ENCODE data around the gene EEF1AKMT1. TPM values are rescaled to one million over a fixed set of nuclear protein-coding genes. Genes with fewer than 3 reads are reported as not detected.
"Not testable (repeated sequence)": the region's sequence is repeated elsewhere in the genome, so short reads cannot be mapped to it uniquely, and the experiment has no call there.

The EEF1AKMT1 gene
- polyA plus RNA-seq, 3 donors from 2014 or later, result 8.1 to 14.3 (median 10.8) TPM

DNA sequence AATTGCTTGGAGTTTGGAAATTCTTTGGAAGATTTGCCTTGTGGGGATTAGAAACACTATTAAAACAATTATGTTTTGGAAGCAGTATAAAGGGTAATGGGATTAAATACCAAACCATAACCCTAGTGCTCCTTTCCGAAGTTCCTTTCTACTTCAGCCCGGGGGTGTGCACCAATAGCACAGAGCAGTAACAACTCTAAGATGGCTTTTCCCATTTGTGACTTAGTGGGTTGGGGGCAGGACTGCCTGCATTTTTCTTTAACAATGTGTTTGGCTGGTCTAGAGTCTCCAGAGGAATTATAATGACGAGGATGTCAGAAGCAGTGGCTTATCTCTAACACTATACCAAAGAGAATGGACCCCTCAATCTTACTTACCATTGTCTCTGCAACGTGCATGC is 82.1 kb downstream of the EEF1AKMT1 start:
- peaks cover 8 to 16% of the 10 kb centered on the region in 2 donors for H3K4me1 Mint-ChIP-seq
- no peaks in the 10 kb centered on the region for H3K27me3 Mint-ChIP-seq (ENCODE audit: low read depth in 3 of 3)
- no peak overlapping the region for H3K4me3 Mint-ChIP-seq
- peaks cover 0 to 7% (median 3%) of the 10 kb centered on the region in 3 donors for H3K36me3 Mint-ChIP-seq
- H3K27ac Mint-ChIP-seq, result no peak overlapping the region
- DNase-seq, result no peak
- H3K9me3 Mint-ChIP-seq, result no peaks in the 10 kb centered on the region

DNA sequence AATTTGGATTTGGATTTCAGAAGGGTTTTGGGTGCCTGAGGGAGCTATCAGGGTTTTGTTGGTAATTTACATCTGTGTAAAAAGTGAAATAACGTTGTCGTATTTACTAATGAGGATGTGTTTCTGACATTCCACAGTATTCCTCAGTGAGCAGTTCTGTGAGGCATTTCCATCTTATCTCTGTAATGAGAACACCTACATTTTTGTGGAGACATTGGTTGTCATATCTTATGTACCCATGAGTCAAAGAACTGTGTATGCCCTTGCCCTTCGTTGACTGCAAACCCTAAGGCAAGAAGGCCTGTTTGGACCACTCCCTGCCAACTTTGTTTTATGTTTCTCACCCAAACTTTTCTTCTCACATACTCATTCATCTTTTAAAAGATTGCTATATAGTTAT is 84.5 kb downstream of the EEF1AKMT1 start:
- Mint-ChIP-seq H3K4me3 (no peak overlapping the region), H3K4me1 (peaks cover 7 to 16% of the 10 kb centered on the region in 2 donors), H3K36me3 (peaks cover 0 to 10% (median 3%) of the 10 kb centered on the region in 3 donors), H3K27ac (peak overlapping the region in 1 of 6 donors; percentile 47), H3K27me3 (ENCODE audit: low read depth in 3 of 3) (no peaks in the 10 kb centered on the region), H3K9me3 (no peaks in the 10 kb centered on the region)
- DNase-seq, result no peak

DNA sequence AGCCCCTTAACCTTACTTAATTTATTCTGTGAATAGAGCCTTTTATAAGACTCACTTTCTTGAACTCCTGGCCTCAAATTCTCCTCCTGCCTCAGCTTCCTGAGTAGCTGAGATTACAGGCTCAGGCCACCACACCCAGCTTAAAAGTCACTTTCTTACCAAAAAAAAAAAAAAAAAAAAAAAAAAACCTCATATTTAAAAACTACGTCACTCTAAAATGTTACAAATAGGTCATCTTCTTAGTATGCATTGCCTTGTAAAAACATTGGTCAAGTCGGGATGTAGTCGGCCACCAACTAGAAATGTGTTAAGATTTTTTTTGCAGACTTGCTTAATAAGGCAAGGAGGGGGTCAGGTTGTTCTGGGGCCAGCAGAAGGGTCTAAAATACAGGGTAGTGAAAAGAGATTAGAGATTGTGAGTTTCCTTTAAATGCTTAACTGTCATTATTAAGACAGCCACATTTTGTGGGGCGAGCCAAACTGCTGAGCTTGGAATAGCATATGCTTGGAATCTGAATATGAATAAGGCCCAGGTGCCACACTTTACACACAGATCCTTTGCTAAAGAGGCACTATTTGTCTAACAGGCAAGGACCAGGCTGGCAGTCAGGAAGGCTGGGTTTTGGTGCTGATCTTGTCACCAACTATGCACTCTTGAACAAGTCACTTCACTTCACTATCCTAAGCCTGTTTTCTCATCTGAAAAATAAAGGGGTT is 86.7 kb downstream of the EEF1AKMT1 start:
- H3K4me3 Mint-ChIP-seq, result peak overlapping the region in 1 of 5 donors; percentile 32
- peak in 1 of 3 donors; percentile 35 for DNase-seq
- H3K4me1 Mint-ChIP-seq, result peaks cover 7 to 16% of the 10 kb centered on the region in 2 donors
- H3K36me3 Mint-ChIP-seq, result peaks cover 0 to 16% (median 3%) of the 10 kb centered on the region in 3 donors
- H3K9me3 Mint-ChIP-seq, result no peaks in the 10 kb centered on the region
- peak overlapping the region in 4 of 6 donors; percentile 34 to 70 (median 38) for H3K27ac Mint-ChIP-seq
- H3K27me3 Mint-ChIP-seq (ENCODE audit: low read depth in 3 of 3), result no peaks in the 10 kb centered on the region

DNA sequence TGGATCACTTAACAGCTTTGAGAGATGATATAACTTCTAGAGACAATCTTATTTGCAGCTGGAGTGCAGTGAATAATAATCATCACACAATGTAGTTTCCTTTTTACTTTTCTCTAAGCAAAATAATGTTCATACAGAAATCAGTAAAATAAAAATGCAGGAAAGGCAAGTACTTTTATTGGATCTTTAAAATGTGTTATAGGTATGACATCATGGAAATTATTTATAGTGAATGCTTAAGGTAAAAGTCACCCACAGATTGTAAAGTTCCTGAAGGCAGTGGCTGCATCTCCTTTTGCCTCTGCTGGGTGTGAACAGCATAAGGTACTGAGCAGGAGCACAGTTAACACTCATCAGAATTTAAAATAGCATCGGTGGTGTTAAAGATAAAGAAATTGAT is 87.6 kb downstream of the EEF1AKMT1 start:
- Mint-ChIP-seq H3K4me3 (no peak overlapping the region), H3K9me3 (no peaks in the 10 kb centered on the region), H3K27me3 (ENCODE audit: low read depth in 3 of 3) (no peaks in the 10 kb centered on the region), H3K4me1 (peaks cover 7 to 16% of the 10 kb centered on the region in 2 donors), H3K27ac (peak overlapping the region in 1 of 6 donors; percentile 2), H3K36me3 (peaks cover 0 to 16% (median 3%) of the 10 kb centered on the region in 3 donors)
- no peak for DNase-seq

DNA sequence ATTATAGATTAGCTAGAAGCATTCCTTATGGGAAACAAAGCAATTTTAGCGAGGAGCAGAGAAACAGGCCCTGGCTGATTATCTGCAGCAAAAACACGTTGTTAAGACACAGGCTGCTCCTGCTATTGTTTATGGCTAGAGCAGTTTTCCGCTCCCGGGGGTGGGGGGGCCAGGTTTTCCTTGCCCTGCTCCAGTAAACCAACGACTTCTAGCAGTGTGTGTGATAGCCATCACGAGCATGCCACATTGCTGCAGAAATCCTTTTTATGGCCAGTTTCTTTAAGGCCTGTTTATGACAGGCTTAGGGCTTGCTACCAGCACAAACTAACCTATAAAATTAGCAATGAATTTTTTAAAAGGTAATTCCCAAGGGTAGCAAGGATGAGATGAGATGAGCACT is 88.7 kb downstream of the EEF1AKMT1 start:
- peaks cover 7 to 16% of the 10 kb centered on the region in 2 donors for H3K4me1 Mint-ChIP-seq
- DNase-seq, result no peak
- H3K4me3 Mint-ChIP-seq, result no peak overlapping the region
- no peaks in the 10 kb centered on the region for H3K9me3 Mint-ChIP-seq
- peaks cover 0 to 15% (median 0%) of the 10 kb centered on the region in 3 donors for H3K36me3 Mint-ChIP-seq
- no peaks in the 10 kb centered on the region for H3K27me3 Mint-ChIP-seq (ENCODE audit: low read depth in 3 of 3)
- no peak overlapping the region for H3K27ac Mint-ChIP-seq

DNA sequence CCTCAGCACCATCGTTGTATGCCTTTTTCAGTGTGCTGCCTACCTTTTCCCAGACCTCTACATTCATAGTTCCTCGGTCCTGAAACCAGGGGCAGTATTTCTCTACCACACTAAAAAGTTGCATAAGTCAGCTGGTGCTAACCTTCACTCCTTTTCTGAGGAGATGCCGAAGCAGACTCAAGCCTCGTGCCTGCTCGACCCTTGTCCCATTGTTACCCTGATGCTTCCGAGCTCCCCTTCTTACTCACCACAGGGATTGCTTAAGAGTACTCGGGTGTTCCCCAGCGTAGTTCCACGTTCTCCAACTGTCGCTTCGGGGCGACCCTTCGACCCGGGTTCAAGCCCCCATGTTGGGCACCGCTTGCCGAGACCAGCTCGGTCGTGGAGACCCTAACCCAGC is 89.2 kb downstream of the EEF1AKMT1 start:
- H3K36me3 Mint-ChIP-seq, result peaks cover 0 to 12% (median 0%) of the 10 kb centered on the region in 3 donors
- H3K4me1 Mint-ChIP-seq, result peaks cover 7 to 16% of the 10 kb centered on the region in 2 donors
- no peaks in the 10 kb centered on the region for H3K9me3 Mint-ChIP-seq
- no peak overlapping the region for H3K27ac Mint-ChIP-seq
- H3K27me3 Mint-ChIP-seq (ENCODE audit: low read depth in 3 of 3), result no peaks in the 10 kb centered on the region
- no peak overlapping the region for H3K4me3 Mint-ChIP-seq
- no peak for DNase-seq

DNA sequence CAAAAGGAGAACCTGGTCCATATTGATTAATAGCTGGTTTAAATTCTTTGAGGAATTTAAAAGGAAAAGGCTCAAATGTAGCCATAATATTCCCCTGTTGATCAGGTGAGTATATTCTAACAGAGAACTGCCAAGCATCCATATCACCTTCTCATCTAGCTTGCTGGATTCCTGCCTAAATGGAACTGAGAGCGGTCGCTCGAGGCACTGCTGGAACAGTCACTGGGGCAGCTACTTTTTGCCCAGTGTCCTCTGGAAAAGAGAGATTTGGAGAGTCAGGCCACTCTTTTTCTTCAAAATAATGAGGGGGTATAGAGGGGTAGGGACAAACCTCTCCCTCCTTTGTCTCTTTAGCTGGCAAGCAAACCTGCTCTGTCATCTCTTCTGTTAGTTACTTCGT is 89.7 kb downstream of the EEF1AKMT1 start:
- Mint-ChIP-seq H3K9me3 (no peaks in the 10 kb centered on the region), H3K4me3 (no peak overlapping the region), H3K27ac (no peak overlapping the region), H3K36me3 (peaks cover 0 to 12% (median 0%) of the 10 kb centered on the region in 3 donors), H3K27me3 (ENCODE audit: low read depth in 3 of 3) (no peaks in the 10 kb centered on the region), H3K4me1 (peaks cover 7 to 16% of the 10 kb centered on the region in 2 donors)
- DNase-seq, result no peak

DNA sequence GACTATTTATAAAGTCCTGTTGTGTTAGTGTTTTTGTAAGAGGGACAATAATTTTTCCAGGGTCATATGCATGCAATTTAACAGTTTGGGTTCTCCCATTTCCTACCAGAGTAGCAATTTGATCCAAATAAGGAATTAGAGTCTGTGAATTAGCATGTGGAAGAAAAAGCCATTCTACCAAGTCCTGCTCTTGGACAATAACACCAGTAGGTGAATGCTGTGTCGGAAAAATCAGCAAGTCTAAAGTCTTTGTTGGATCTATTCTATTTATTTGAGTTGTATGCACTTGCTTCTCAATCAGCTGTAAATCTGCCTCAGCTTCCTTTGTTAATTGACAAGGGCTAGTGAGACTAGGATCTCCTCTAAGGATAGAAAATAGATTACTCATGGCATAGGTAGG is 91.7 kb downstream of the EEF1AKMT1 start:
- H3K27ac Mint-ChIP-seq, result no peak overlapping the region
- no peak overlapping the region for H3K4me3 Mint-ChIP-seq
- peaks cover 6 to 13% of the 10 kb centered on the region in 2 donors for H3K4me1 Mint-ChIP-seq
- no peak for DNase-seq
- H3K36me3 Mint-ChIP-seq, result peaks cover 0 to 11% (median 0%) of the 10 kb centered on the region in 3 donors
- no peaks in the 10 kb centered on the region for H3K27me3 Mint-ChIP-seq (ENCODE audit: low read depth in 3 of 3)
- no peaks in the 10 kb centered on the region for H3K9me3 Mint-ChIP-seq

DNA sequence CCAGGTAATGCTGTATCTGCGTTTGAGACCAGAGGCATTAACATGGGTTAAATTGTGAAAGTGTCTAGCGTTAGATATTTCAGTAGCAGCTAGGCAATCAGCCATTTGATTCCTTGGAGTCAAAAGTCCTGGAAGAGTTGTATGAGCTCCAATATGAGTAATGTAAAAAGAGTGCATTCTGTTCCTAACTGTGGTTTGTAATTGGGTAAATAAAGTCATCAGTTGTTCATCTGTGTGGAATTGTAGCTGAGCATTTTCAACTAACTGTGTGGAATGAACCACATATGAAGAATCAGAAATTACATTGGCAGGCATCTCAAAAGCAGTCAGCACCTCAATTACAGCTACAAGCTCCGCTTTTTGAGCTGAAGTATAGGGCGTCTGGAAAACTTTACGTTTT is 92.3 kb downstream of the EEF1AKMT1 start:
- not testable (repeated sequence) for H3K27ac Mint-ChIP-seq; H3K4me1 Mint-ChIP-seq; H3K4me3 Mint-ChIP-seq; DNase-seq; H3K27me3 Mint-ChIP-seq (ENCODE audit: low read depth in 3 of 3); H3K9me3 Mint-ChIP-seq
- H3K36me3 Mint-ChIP-seq, result peaks cover 0 to 15% (median 0%) of the 10 kb centered on the region in 3 donors

DNA sequence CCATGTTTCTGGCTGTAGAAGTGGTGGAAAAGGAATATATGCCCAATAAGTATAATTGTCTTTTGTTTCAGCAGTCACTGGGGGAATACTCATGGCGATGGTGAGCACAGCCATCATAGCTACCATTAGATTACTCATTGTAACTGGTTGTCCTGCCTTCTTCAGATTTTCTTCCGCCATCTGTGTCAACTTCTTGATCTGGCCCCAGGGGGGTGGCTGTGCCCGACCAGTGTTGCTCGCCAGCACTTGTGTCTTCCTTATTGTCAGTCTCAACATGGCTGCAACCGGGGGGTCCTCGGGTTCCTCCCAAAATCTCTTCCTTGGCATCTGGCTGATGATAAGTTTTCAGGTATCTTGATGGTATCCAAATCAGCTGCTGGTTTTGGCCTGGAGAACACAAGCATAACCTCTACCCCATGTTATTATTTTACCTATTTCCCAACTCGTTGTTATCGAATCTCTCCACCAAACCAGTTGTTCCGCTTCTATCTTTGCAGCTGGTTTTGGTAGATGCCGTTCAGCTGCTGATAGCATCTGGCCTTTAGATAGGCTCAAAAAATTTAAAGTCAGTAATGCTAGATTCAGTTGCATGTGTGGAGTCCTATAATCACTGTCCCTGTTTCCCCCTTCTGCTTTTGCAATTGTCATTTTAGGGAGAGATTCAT is 93.2 kb downstream of the EEF1AKMT1 start:
- no peaks in the 10 kb centered on the region for H3K9me3 Mint-ChIP-seq
- H3K27ac Mint-ChIP-seq, result no peak overlapping the region
- DNase-seq, result no peak
- no peaks in the 10 kb centered on the region for H3K4me1 Mint-ChIP-seq
- H3K4me3 Mint-ChIP-seq, result no peak overlapping the region
- no peaks in the 10 kb centered on the region for H3K27me3 Mint-ChIP-seq (ENCODE audit: low read depth in 3 of 3)
- peaks cover 0 to 18% (median 4%) of the 10 kb centered on the region in 3 donors for H3K36me3 Mint-ChIP-seq

DNA sequence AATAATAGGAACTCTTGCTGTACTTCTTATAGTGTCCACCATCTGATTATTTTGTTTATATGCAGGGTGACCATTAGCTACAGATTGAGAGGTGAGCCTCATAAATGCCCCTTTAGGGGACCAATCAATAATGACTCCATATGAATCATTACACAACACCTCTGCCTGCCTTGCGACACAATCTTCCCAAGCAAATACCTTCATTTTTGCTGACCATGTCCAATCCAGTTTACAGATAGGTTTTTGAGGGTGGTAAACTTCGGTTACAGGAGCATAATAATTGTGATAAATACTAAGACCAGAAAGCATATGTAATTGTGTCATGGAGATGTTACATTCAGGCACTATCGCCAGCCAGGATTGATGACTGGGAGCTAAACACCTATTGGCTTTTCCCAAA is 93.9 kb downstream of the EEF1AKMT1 start:
- H3K4me1 Mint-ChIP-seq, result no peaks in the 10 kb centered on the region
- no peak for DNase-seq
- no peak overlapping the region for H3K27ac Mint-ChIP-seq
- no peaks in the 10 kb centered on the region for H3K27me3 Mint-ChIP-seq (ENCODE audit: low read depth in 3 of 3)
- no peak overlapping the region for H3K4me3 Mint-ChIP-seq
- no peaks in the 10 kb centered on the region for H3K9me3 Mint-ChIP-seq
- H3K36me3 Mint-ChIP-seq, result peaks cover 0 to 18% (median 4%) of the 10 kb centered on the region in 3 donors

Other genes with a start within 250 kb of the EEF1AKMT1 start
- gene CRYL1, start 248.1 kb downstream of the EEF1AKMT1 start, polyA plus RNA-seq, result 10 to 100 TPM; 26.2 to 54.2 (median 30.1) TPM
- gene IFT88, start 206.8 kb downstream of the EEF1AKMT1 start, polyA plus RNA-seq, result 1 to 10 TPM; 5.6 to 6.9 (median 6.2) TPM
- gene IL17D, start 70.3 kb downstream of the EEF1AKMT1 start, polyA plus RNA-seq, result under 1 TPM; 0.30 to 0.66 (median 0.32) TPM
- 1 to 10 TPM; 1.8 to 3.6 (median 2.9) TPM for gene XPO4, start 128.8 kb upstream of the EEF1AKMT1 start, polyA plus RNA-seq

Data from immature natural killer cell (primary cell).